T-cell (primary cell): ENCODE data around the gene DSCAML1. TPM values are rescaled to one million over a fixed set of nuclear protein-coding genes. Genes with fewer than 3 reads are reported as not detected.

Experiments
- ATAC-seq, 4 experiments: fragments of 200-7000 bp in 3 of 4; fragments of 150-1000 bp in 1 of 4; cut with Tn5 transposase; replicated peaks in 1 of 4; 1 replicate in 3 of 4; 2 replicates in 1 of 4; pipeline ENCODE4 v1.10.0; 2021; ENCODE audit warnings: moderate library complexity in 3 of 4, mild to moderate bottlenecking in 2 of 4, moderate number of reproducible peaks in 1 of 4
- CTCF ChIA-PET, 2 donors: fragments of 300-600 bp; sonication (Branson Sonifier 250); formaldehyde crosslinking; loops; one replicate each; lab custom pipeline; 2022; ENCODE audit warnings: antibody characterized with exemption in 2 of 2; lab: Charles Lee
- POLR2A ChIA-PET, 2 donors: fragments of 300-600 bp; sonication (Branson Sonifier 250); formaldehyde crosslinking; loops; one replicate each; lab custom pipeline; 2022; ENCODE audit warnings: antibody characterized with exemption in 2 of 2; lab: Charles Lee
- DNase-seq, 35 experiments: peaks; one replicate each; pipeline versions ENCODE4 v3.0.0 to v3.0.0-alpha.2; 2013 to 2023
- H3K27ac ChIP-seq: one replicate; pipeline ENCODE4 v1.5.1; 2013; ENCODE audit warnings: low read length
- H3K27me3 ChIP-seq, 2 experiments: replicated peaks in 1 of 2; 1 replicate in 1 of 2; 2 replicates in 1 of 2; pipeline versions ENCODE4 v1.6.1 to v1.7.0; 2013; ENCODE audit warnings: low read length in 1 of 2, mixed read lengths in 1 of 2; ENCODE audit not compliant: control insufficient read depth in 2 of 2, insufficient read depth in 2 of 2; ENCODE audit errors: extremely low read depth in 1 of 2
- H3K36me3 ChIP-seq, 2 donors: 1 replicate in 1 of 2; 2 replicates in 1 of 2; pipeline versions ENCODE4 v1.6.1 to v1.7.0; 2013; ENCODE audit warnings: low read length in 1 of 2; ENCODE audit not compliant: control insufficient read depth in 2 of 2, insufficient read depth in 1 of 2; ENCODE audit errors: extremely low read depth in 1 of 2
- H3K4me1 ChIP-seq, 2 experiments: 1 replicate in 1 of 2; 2 replicates in 1 of 2; pipeline versions ENCODE4 v1.6.1 to v1.7.0; 2013; ENCODE audit warnings: low read length in 2 of 2, mixed read lengths in 1 of 2; ENCODE audit not compliant: insufficient read depth in 2 of 2, control insufficient read depth in 1 of 2; ENCODE audit errors: extremely low read depth in 1 of 2
- H3K4me3 ChIP-seq, 2 donors: 1 replicate in 1 of 2; 2 replicates in 1 of 2; pipeline versions ENCODE4 v1.5.1 to v1.7.0; 2013; ENCODE audit warnings: mild to moderate bottlenecking in 2 of 2, low read length in 1 of 2, moderate library complexity in 1 of 2; ENCODE audit not compliant: control insufficient read depth in 1 of 2; ENCODE audit errors: extremely low read depth in 1 of 2
- H3K9me3 ChIP-seq: 2 replicates; pipeline ENCODE4 v1.7.0; 2013
- H3K27ac Mint-ChIP-seq, 2 donors: one replicate each; pipeline ENCODE4 v1.8.0; 2020 to 2021; ENCODE audit warnings: mild to moderate bottlenecking in 2 of 2, mixed read lengths in 2 of 2
- H3K27me3 Mint-ChIP-seq, 2 donors: one replicate each; pipeline ENCODE4 v1.8.0; 2021 to 2022; ENCODE audit warnings: mixed read lengths in 2 of 2
- H3K36me3 Mint-ChIP-seq: one replicate; pipeline ENCODE4 v1.8.0; 2021; ENCODE audit warnings: mixed read lengths
- H3K4me1 Mint-ChIP-seq, 3 donors: one replicate each; pipeline ENCODE4 v1.8.0; 2020 to 2022; ENCODE audit warnings: mixed read lengths in 3 of 3, mild to moderate bottlenecking in 1 of 3
- H3K4me3 Mint-ChIP-seq, 3 donors: one replicate each; pipeline ENCODE4 v1.8.0; 2020 to 2022; ENCODE audit warnings: mild to moderate bottlenecking in 3 of 3, mixed read lengths in 3 of 3, moderate library complexity in 3 of 3
- H3K9me3 Mint-ChIP-seq, 3 donors: one replicate each; pipeline ENCODE4 v1.8.0; 2020 to 2022; ENCODE audit warnings: mixed read lengths in 3 of 3
- WGBS: methylation state at CpG from one replicate; pipeline ENCODE4 v1.1.5; 2013; ENCODE audit warnings: missing lambda C conversion rate; ENCODE audit not compliant: insufficient coverage; 5-methylcytosine and 5-hydroxymethylcytosine counted together
- total RNA-seq, 35 experiments: library from RNA in 6 of 35; stranded (reverse) in 6 of 35; fragments of 120-200 nt in 1 of 35; gene quantifications; one replicate each; pipeline versions ENCODE4 v1.2.1 to v1.2.4 and lab custom pipeline; 2013 to 2026

Gene DSCAML1
- total RNA-seq, 5 donors from 2014 or later (not counting 1 experiment from before 2014, with no cell fraction given): 0.15 to 2.4 (median 0.96) TPM

GRCh38 chr11:117789241-117789640, 7.8 kb downstream of the DSCAML1 start:
- Mint-ChIP-seq H3K27ac (no peak overlapping the region), H3K9me3 (no peaks in the 10 kb centered on the region), H3K4me1 (no peaks in the 10 kb centered on the region), H3K27me3 (peaks cover 47 to 63% of the 10 kb centered on the region in 2 donors), H3K36me3 (no peaks in the 10 kb centered on the region), H3K4me3 (no peak overlapping the region)
- POLR2A ChIA-PET: no interaction called here
- peaks cover 2 to 69% of the 10 kb centered on the region in 2 experiments for H3K27me3 ChIP-seq
- no peaks in the 10 kb centered on the region for H3K9me3 ChIP-seq
- no peak overlapping the region for H3K4me3 ChIP-seq
- H3K4me1 ChIP-seq: no peaks in the 10 kb centered on the region
- no peak overlapping the region for H3K27ac ChIP-seq
- H3K36me3 ChIP-seq: no peaks in the 10 kb centered on the region
- CTCF ChIA-PET: no interaction called here
- ATAC-seq (no peak), DNase-seq (no peak)
- WGBS: 59% methylated on average over 3 of the region's 4 CpGs

DNA sequence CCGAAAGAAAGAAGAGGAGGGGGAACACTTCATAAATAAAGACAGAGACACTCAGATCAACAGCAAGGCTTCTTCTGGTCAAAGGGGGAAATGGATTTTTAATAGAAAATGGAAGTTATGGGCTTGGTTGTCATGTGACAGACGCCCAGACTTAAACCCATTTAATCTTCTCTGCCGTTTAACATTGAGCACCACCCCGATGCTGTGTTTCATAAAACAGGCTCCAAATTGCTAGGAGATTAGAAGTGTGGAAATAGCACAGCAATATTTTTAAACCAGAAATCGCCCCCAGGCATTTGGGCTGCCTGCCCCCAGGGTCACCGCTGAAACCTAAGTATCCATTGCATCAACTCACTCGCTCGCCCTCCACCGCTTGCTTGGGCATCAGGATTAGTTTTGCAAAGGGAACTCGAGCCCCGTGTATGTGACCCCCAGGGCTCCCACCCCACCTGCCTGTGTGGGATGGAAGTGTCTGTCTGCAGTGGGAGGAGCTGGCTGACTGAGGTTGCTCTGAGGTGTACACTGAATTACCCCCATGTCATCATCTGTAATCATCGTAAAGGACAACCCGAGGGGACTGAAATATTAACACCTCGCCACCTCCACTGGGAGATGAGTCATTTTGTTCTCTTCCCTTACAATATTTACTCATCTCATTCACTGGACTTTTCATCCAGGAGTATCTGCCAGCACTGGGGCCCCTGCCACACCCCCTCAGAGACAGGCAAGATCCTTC, 10.7 kb downstream of the DSCAML1 start:
- Histone ChIP-seq H3K27ac (no peak overlapping the region), H3K9me3 (no peaks in the 10 kb centered on the region), H3K27me3 (peaks cover 0 to 55% of the 10 kb centered on the region in 2 experiments), H3K4me1 (no peaks in the 10 kb centered on the region), H3K4me3 (no peak overlapping the region), H3K36me3 (no peaks in the 10 kb centered on the region)
- H3K4me3 Mint-ChIP-seq: no peak overlapping the region
- H3K36me3 Mint-ChIP-seq: no peaks in the 10 kb centered on the region
- no peaks in the 10 kb centered on the region for H3K4me1 Mint-ChIP-seq
- ChIA-PET CTCF (no interaction called here), POLR2A (no interaction called here)
- H3K9me3 Mint-ChIP-seq: no peaks in the 10 kb centered on the region
- H3K27ac Mint-ChIP-seq: no peak overlapping the region
- ATAC-seq (no peak), DNase-seq (no peak)
- peaks cover 40 to 54% of the 10 kb centered on the region in 2 donors for H3K27me3 Mint-ChIP-seq
- no CpG with 5 or more reads among the region's 14 CpGs for whole genome bisulfite sequencing

GRCh38 chr11:117782101-117782500, 14.9 kb downstream of the DSCAML1 start:
- no peaks in the 10 kb centered on the region for H3K36me3 ChIP-seq
- H3K9me3 ChIP-seq: no peaks in the 10 kb centered on the region
- ChIA-PET CTCF (no interaction called here), POLR2A (no interaction called here)
- ATAC-seq (no peak), DNase-seq (no peak)
- no peak overlapping the region for H3K27ac ChIP-seq
- WGBS: 93% methylated on average over 10 of the region's 11 CpGs
- H3K4me1 Mint-ChIP-seq: no peaks in the 10 kb centered on the region
- H3K4me3 ChIP-seq: no peak overlapping the region
- H3K9me3 Mint-ChIP-seq: no peaks in the 10 kb centered on the region
- no peak overlapping the region for H3K4me3 Mint-ChIP-seq
- no peaks in the 10 kb centered on the region for H3K4me1 ChIP-seq
- H3K27ac Mint-ChIP-seq: no peak overlapping the region
- H3K27me3 Mint-ChIP-seq: peaks cover 53 to 63% of the 10 kb centered on the region in 2 donors
- H3K27me3 ChIP-seq: peaks cover 0 to 56% of the 10 kb centered on the region in 2 experiments
- no peaks in the 10 kb centered on the region for H3K36me3 Mint-ChIP-seq

DNA sequence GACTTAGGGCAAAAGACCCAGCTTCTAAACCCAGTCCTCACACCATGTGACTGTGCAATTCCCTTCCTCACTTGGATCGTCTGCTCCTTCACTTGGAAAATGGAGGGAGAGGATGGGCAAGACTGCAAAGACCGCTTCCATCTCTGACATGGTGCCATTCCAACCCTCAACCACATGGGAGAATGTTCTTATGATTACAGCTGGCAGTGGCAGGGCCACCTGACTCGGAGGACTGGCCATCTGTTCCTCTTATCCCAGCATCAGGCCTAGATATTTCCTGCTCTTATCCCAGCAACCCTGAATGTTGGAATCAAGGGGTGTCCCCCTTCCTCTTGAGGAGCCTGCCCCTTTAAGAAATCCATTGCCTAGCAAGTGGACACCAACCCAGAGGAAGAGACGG, 15.4 kb downstream of the DSCAML1 start:
- WGBS: 100% methylated on average over 2 of the region's 4 CpGs
- no peak overlapping the region for H3K4me3 ChIP-seq
- H3K36me3 Mint-ChIP-seq: no peaks in the 10 kb centered on the region
- ATAC-seq (no peak), DNase-seq (no peak)
- no peak overlapping the region for H3K27ac ChIP-seq
- peaks cover 57 to 65% of the 10 kb centered on the region in 2 donors for H3K27me3 Mint-ChIP-seq
- H3K36me3 ChIP-seq: no peaks in the 10 kb centered on the region
- H3K27me3 ChIP-seq: peaks cover 0 to 54% of the 10 kb centered on the region in 2 experiments
- H3K4me1 Mint-ChIP-seq: no peaks in the 10 kb centered on the region
- no peak overlapping the region for H3K27ac Mint-ChIP-seq
- H3K9me3 Mint-ChIP-seq: no peaks in the 10 kb centered on the region
- H3K4me3 Mint-ChIP-seq: no peak overlapping the region
- POLR2A ChIA-PET: no interaction called here
- no peaks in the 10 kb centered on the region for H3K4me1 ChIP-seq
- CTCF ChIA-PET: no interaction called here
- no peaks in the 10 kb centered on the region for H3K9me3 ChIP-seq

- no peak overlapping the region for H3K4me3 ChIP-seq
- 86% methylated on average over 26 of the region's 26 CpGs for WGBS
- H3K27ac ChIP-seq: no peak overlapping the region
- CTCF ChIA-PET: no interaction called here
- peaks cover 0 to 53% of the 10 kb centered on the region in 2 experiments for H3K27me3 ChIP-seq
- DNase-seq: no peak
- H3K36me3 ChIP-seq: no peaks in the 10 kb centered on the region
- no peaks in the 10 kb centered on the region for H3K9me3 Mint-ChIP-seq
- peaks cover 55 to 64% of the 10 kb centered on the region in 2 donors for H3K27me3 Mint-ChIP-seq
- H3K4me3 Mint-ChIP-seq: no peak overlapping the region
- ATAC-seq: no peak
- no peaks in the 10 kb centered on the region for H3K4me1 ChIP-seq
- POLR2A ChIA-PET: no interaction called here
- no peaks in the 10 kb centered on the region for H3K9me3 ChIP-seq
- no peaks in the 10 kb centered on the region for H3K4me1 Mint-ChIP-seq
- no peaks in the 10 kb centered on the region for H3K36me3 Mint-ChIP-seq
- H3K27ac Mint-ChIP-seq: no peak overlapping the region
These were observed 16.6 kb downstream of the DSCAML1 start for GRCh38 chr11:117780456-117780855.

GRCh38 chr11:117774553-117774952, 22.5 kb downstream of the DSCAML1 start:
- Histone ChIP-seq H3K9me3 (no peaks in the 10 kb centered on the region), H3K4me3 (no peak overlapping the region), H3K36me3 (no peaks in the 10 kb centered on the region), H3K4me1 (no peaks in the 10 kb centered on the region), H3K27me3 (peaks cover 0 to 42% of the 10 kb centered on the region in 2 experiments), H3K27ac (no peak overlapping the region)
- CTCF ChIA-PET: no interaction called here
- Mint-ChIP-seq H3K27ac (no peak overlapping the region), H3K4me1 (no peaks in the 10 kb centered on the region), H3K36me3 (no peaks in the 10 kb centered on the region), H3K27me3 (peaks cover 34 to 38% of the 10 kb centered on the region in 2 donors), H3K4me3 (no peak overlapping the region), H3K9me3 (no peaks in the 10 kb centered on the region)
- DNase-seq (no peak), ATAC-seq (no peak)
- POLR2A ChIA-PET: no interaction called here
- WGBS: 100% methylated on average over 1 of the region's 3 CpGs
